GM12878 (cell line): ENCODE measurements around the gene EBLN1. TPM values are rescaled to one million over a fixed set of nuclear protein-coding genes. Genes with fewer than 3 reads are reported as not detected.

ENCODE experiments used
- ATAC-seq: fragments of 200-7000 bp; cut with Tn5 transposase; 3 replicates; pipeline ENCODE4 v1.9.1; 2020; ENCODE audit warnings: mild to moderate bottlenecking, moderate library complexity
- BruUV-seq: library from RNA; stranded (reverse); fragments of 400-500 nt; replicated peaks from 2 replicates; lab custom pipeline; 2021; lab: Mats Ljungman, UMichigan
- CTCF ChIA-PET: fragments of 300-600 bp; sonication (Branson Sonifier 250); formaldehyde crosslinking; extraction: SDS; loops from one replicate; lab custom pipeline; 2021; ENCODE audit warnings: inconsistent platforms; lab: Yijun Ruan, JAX
- POLR2A ChIA-PET: fragments of 350-600 bp; formaldehyde crosslinking; extraction: SDS; loops from one replicate; lab custom pipeline; 2021; ENCODE audit warnings: inconsistent platforms; lab: Charles Lee
- RAD21 ChIA-PET: fragments of 300-600 bp; sonication (Branson Sonifier 250); formaldehyde crosslinking; loops from one replicate; lab custom pipeline; 2023; ENCODE audit warnings: antibody characterized with exemption; ENCODE audit not compliant: unreplicated experiment; lab: Charles Lee
- SMC1A ChIA-PET: fragments of 300-600 bp; sonication (Branson Sonifier 250); formaldehyde crosslinking; loops from one replicate; lab custom pipeline; 2023; ENCODE audit not compliant: unreplicated experiment, uncharacterized antibody; lab: Charles Lee
- DNase-seq: peaks from one replicate; pipeline ENCODE4 v3.0.0-alpha.2; 2011; ENCODE audit warnings: low read depth, low spot score
- FAIRE-seq: peaks from 3 replicates; lab custom pipeline; 2011; peaks lifted over from hg19 to GRCh38; lab: Jason Lieb, UNC
- H2AFZ ChIP-seq: 2 replicates; pipeline ENCODE4 v1.6.0; 2011; ENCODE audit warnings: low read depth, low read length, control low read depth; ENCODE audit not compliant: control insufficient read depth
- H3K27ac ChIP-seq: 2 replicates; pipeline ENCODE4 v1.5.1; 2011; ENCODE audit warnings: control low read depth; ENCODE audit not compliant: control insufficient read depth, insufficient read depth
- H3K27me3 ChIP-seq, 2 experiments: replicated peaks in 1 of 2; 2 replicates each; pipeline versions ENCODE4 v1.6.0 to v1.6.1; 2011; ENCODE audit warnings: low read length in 1 of 2; ENCODE audit not compliant: control insufficient read depth in 2 of 2, insufficient read depth in 2 of 2
- H3K36me3 ChIP-seq, 2 experiments: 2 replicates each; pipeline ENCODE4 v1.5.1; 2011; ENCODE audit warnings: low read length in 1 of 2; ENCODE audit not compliant: control insufficient read depth in 2 of 2, insufficient read depth in 2 of 2
- H3K4me1 ChIP-seq: 2 replicates; pipeline ENCODE4 v1.6.1; 2011; ENCODE audit warnings: mild to moderate bottlenecking, low read length, moderate library complexity, mixed read lengths; ENCODE audit not compliant: control insufficient read depth, insufficient read depth
- H3K4me2 ChIP-seq: 2 replicates; pipeline ENCODE4 v1.6.0; 2011; ENCODE audit warnings: control low read depth; ENCODE audit not compliant: control insufficient read depth, insufficient read depth
- H3K4me3 ChIP-seq: fragments of 200-600 bp; sonication (generic); 2 replicates; pipeline ENCODE4 v1.5.1; 2016
- H3K79me2 ChIP-seq: 2 replicates; pipeline ENCODE4 v1.6.0; 2011; ENCODE audit warnings: low read length; ENCODE audit not compliant: control insufficient read depth, insufficient read depth
- H3K9ac ChIP-seq: 2 replicates; pipeline ENCODE4 v1.8.0; 2011; ENCODE audit warnings: low read length, control low read depth, mixed read lengths; ENCODE audit not compliant: control insufficient read depth, insufficient read depth
- H3K9me3 ChIP-seq: replicated peaks from 3 replicates; pipeline ENCODE4 v1.5.1; 2011; ENCODE audit warnings: mild to moderate bottlenecking, low read length; ENCODE audit not compliant: control insufficient read depth, insufficient read depth
- H4K20me1 ChIP-seq: 2 replicates; pipeline ENCODE4 v1.6.0; 2011; ENCODE audit not compliant: control insufficient read depth, insufficient read depth
- CEBPB ChIP-seq, 2 experiments: fragments of 150-350 bp in 1 of 2; IDR thresholded peaks; 2 replicates each; pipeline ENCODE4 v1.6.1; 2012 to 2014; ENCODE audit warnings: low read depth in 2 of 2, low read length in 2 of 2, borderline replicate concordance in 1 of 2, inconsistent platforms in 1 of 2
- CHD1 ChIP-seq: IDR thresholded peaks from 2 replicates; pipeline ENCODE4 v1.6.1; 2012; ENCODE audit warnings: low read depth, low read length, improper control_type of control experiment
- HDAC6 ChIP-seq: fragments of 200-600 bp; sonication (generic); IDR thresholded peaks from one replicate; pipeline ENCODE4 v1.8.0; 2017; ENCODE audit warnings: antibody characterized with exemption; ENCODE audit not compliant: unreplicated experiment
- IRF5 ChIP-seq: fragments of 450-650 bp; IDR thresholded peaks from 2 replicates; pipeline ENCODE4 v1.6.1; 2017; ENCODE audit warnings: borderline replicate concordance
- MTA2 ChIP-seq: fragments of 450-650 bp; IDR thresholded peaks from 2 replicates; pipeline ENCODE4 v1.6.1; 2016; ENCODE audit warnings: low read depth, mild to moderate bottlenecking, moderate library complexity
- POLR2A ChIP-seq: IDR thresholded peaks from 2 replicates; pipeline ENCODE4 v1.6.1; 2011; ENCODE audit warnings: low read depth, mild to moderate bottlenecking, low read length
- POLR2AphosphoS5 ChIP-seq: IDR thresholded peaks from 2 replicates; pipeline ENCODE4 v1.6.1; 2011; ENCODE audit warnings: mild to moderate bottlenecking, low read length, inconsistent platforms
- RFX5 ChIP-seq: IDR thresholded peaks from 2 replicates; pipeline ENCODE4 v1.6.1; 2011; ENCODE audit warnings: low read depth, low read length, improper control_type of control experiment
- SIX5 ChIP-seq: IDR thresholded peaks from 2 replicates; pipeline ENCODE4 v1.6.1; 2011; ENCODE audit warnings: mild to moderate bottlenecking, low read depth, low read length, moderate library complexity; ENCODE audit not compliant: severe bottlenecking
- SMARCA5 ChIP-seq: fragments of 450-650 bp; IDR thresholded peaks from 2 replicates; pipeline ENCODE4 v1.6.1; 2017; ENCODE audit warnings: mild to moderate bottlenecking
- TBL1XR1 ChIP-seq: IDR thresholded peaks from 2 replicates; pipeline ENCODE4 v1.6.1; 2012; ENCODE audit warnings: low read depth, low read length, improper control_type of control experiment
- ZBTB33 ChIP-seq: fragments of 450-650 bp; IDR thresholded peaks from 2 replicates; pipeline ENCODE4 v1.6.1; 2017; ENCODE audit warnings: mild to moderate bottlenecking
- WGBS: methylation state at CpG from one replicate; pipeline ENCODE4 v1.1.6; 2016; ENCODE audit warnings: low lambda C conversion rate; ENCODE audit not compliant: insufficient replicate concordance, insufficient coverage; ENCODE audit errors: missing lambda C conversion rate; 5-methylcytosine and 5-hydroxymethylcytosine counted together
- in situ Hi-C: fragments of 300-500 bp; cut with MboI; formaldehyde crosslinking; loops from 9 replicates; pipeline ENCODE4 v1.14.3; 2018; ENCODE audit warnings: mixed read lengths
- intact Hi-C: fragments of 100-400 bp; cut with micrococcal nuclease; formaldehyde crosslinking; loops from one replicate; pipeline ENCODE4 v1.14.2; 2022; ENCODE audit not compliant: unreplicated experiment
- polyA plus RNA-seq, 11 experiments: library from polyadenylated mRNA; depleted of rRNA in 4 of 11; unstranded in 6 of 11; stranded (reverse) in 5 of 11; fragments of >200 nt; fragmentation: Nextera tagmentation in 4 of 11; fragmentation: Illumina TruSeq in 1 of 11; extraction: Ambion mirVana in 4 of 11; extraction: Trizol in 1 of 11; gene quantifications; 1 replicate in 1 of 11; 2 replicates in 10 of 11; pipeline versions ENCODE4 v1.2.1 to v1.2.3, GENCODE V29; 2011 to 2016; ENCODE audit warnings: inconsistent platforms in 2 of 11, missing spikeins in 2 of 11, low read depth in 1 of 11
- total RNA-seq, 4 experiments: library from RNA; depleted of rRNA in 3 of 4; stranded (reverse); fragments of >200 nt in 3 of 4; fragmentation: Illumina TruSeq in 1 of 4; extraction: Trizol in 1 of 4; gene quantifications; 2 replicates each; pipeline versions ENCODE4 v1.2.1 to v1.2.3, GENCODE V29; 2013 to 2021
- TF ChIP-seq, protein P1 (sequence below): fragments of 450-650 bp; IDR thresholded peaks from 2 replicates; pipeline ENCODE4 v1.6.1; 2017; ENCODE audit warnings: mild to moderate bottlenecking, moderate library complexity
- TF ChIP-seq, protein P2 (sequence below): fragments of 450-650 bp; formaldehyde crosslinking; IDR thresholded peaks from 2 replicates; pipeline ENCODE4 v1.4.0; 2022; ENCODE audit warnings: mild to moderate bottlenecking, moderate library complexity

Gene EBLN1
- total and polyA plus RNA-seq, 10 of the 15 experiments (the other 5 are each of a cell fraction or from before 2014, with no cell fraction given) = not detected

GRCh38 chr10:22246680-22247391 is 29.0 kb upstream of the EBLN1 start:
- DNase-seq = no peak
- Histone ChIP-seq H3K9ac (no peak overlapping the region), H3K4me3 (no peak overlapping the region), H3K27me3 (no peaks in the 10 kb centered on the region), H4K20me1 (no peaks in the 10 kb centered on the region), H3K9me3 (no peaks in the 10 kb centered on the region), H3K4me2 (no peak overlapping the region), H3K79me2 (no peaks in the 10 kb centered on the region), H3K4me1 (no peaks in the 10 kb centered on the region), H3K36me3 (no peaks in the 10 kb centered on the region), H2AFZ (no peak overlapping the region), H3K27ac (no peak overlapping the region)
- ChIA-PET CTCF (no interaction called here), POLR2A (no interaction called here), SMC1A (no interaction called here), RAD21 (no interaction called here)
- in situ Hi-C loops (no loop called here), intact Hi-C loops (no loop called here)
- 77% methylated on average over 3 of the region's 3 CpGs for WGBS
- BruUV-seq = no TSS peak
- ATAC-seq = no peak
- no peak for FAIRE-seq
- TF ChIP-seq TBL1XR1 (no peak), ZBTB33 (no peak), POLR2A (no peak), CHD1 (no peak), SMARCA5 (no peak), POLR2AphosphoS5 (no peak), HDAC6 (no peak), MTA2 (no peak), SIX5 (no peak), RFX5 (no peak), CEBPB (IDR thresholded peaks at IDR 0.05; ENCODE audit: borderline replicate concordance in 1 of 2, low read depth in 2 of 2, low read length in 2 of 2) (no peak), IRF5 (no peak)
- TF ChIP-seq, protein P1, sequence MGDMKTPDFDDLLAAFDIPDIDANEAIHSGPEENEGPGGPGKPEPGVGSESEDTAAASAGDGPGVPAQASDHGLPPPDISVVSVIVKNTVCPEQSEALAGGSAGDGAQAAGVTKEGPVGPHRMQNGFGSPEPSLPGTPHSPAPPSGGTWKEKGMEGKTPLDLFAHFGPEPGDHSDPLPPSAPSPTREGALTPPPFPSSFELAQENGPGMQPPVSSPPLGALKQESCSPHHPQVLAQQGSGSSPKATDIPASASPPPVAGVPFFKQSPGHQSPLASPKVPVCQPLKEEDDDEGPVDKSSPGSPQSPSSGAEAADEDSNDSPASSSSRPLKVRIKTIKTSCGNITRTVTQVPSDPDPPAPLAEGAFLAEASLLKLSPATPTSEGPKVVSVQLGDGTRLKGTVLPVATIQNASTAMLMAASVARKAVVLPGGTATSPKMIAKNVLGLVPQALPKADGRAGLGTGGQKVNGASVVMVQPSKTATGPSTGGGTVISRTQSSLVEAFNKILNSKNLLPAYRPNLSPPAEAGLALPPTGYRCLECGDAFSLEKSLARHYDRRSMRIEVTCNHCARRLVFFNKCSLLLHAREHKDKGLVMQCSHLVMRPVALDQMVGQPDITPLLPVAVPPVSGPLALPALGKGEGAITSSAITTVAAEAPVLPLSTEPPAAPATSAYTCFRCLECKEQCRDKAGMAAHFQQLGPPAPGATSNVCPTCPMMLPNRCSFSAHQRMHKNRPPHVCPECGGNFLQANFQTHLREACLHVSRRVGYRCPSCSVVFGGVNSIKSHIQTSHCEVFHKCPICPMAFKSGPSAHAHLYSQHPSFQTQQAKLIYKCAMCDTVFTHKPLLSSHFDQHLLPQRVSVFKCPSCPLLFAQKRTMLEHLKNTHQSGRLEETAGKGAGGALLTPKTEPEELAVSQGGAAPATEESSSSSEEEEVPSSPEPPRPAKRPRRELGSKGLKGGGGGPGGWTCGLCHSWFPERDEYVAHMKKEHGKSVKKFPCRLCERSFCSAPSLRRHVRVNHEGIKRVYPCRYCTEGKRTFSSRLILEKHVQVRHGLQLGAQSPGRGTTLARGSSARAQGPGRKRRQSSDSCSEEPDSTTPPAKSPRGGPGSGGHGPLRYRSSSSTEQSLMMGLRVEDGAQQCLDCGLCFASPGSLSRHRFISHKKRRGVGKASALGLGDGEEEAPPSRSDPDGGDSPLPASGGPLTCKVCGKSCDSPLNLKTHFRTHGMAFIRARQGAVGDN = no peak
- TF ChIP-seq, protein P2, sequence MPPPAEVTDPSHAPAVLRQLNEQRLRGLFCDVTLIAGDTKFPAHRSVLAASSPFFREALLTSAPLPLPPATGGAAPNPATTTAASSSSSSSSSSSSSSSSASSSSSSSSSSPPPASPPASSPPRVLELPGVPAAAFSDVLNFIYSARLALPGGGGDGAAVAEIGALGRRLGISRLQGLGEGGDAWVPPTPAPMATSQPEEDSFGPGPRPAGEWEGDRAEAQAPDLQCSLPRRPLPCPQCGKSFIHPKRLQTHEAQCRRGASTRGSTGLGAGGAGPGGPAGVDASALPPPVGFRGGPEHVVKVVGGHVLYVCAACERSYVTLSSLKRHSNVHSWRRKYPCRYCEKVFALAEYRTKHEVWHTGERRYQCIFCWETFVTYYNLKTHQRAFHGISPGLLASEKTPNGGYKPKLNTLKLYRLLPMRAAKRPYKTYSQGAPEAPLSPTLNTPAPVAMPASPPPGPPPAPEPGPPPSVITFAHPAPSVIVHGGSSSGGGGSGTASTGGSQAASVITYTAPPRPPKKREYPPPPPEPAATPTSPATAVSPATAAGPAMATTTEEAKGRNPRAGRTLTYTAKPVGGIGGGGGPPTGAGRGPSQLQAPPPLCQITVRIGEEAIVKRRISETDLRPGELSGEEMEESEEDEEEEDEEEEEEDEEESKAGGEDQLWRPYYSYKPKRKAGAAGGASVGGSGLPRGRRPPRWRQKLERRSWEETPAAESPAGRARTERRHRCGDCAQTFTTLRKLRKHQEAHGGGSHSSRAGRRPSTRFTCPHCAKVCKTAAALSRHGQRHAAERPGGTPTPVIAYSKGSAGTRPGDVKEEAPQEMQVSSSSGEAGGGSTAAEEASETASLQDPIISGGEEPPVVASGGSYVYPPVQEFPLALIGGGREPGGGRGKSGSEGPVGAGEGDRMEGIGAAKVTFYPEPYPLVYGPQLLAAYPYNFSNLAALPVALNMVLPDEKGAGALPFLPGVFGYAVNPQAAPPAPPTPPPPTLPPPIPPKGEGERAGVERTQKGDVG (CRISPR knock-in tag) = no peak
